H9 (cell line): ENCODE data around the gene FCMR. TPM values are rescaled to one million over a fixed set of nuclear protein-coding genes. Genes with fewer than 3 reads are reported as not detected.

Source experiments
- DNase-seq: peaks from one replicate; pipeline ENCODE4 v3.0.0-alpha.2; 2017
- H2AFZ ChIP-seq: one replicate; pipeline ENCODE4 v1.6.1; 2013; ENCODE audit warnings: mild to moderate bottlenecking, low read length, control low read depth, moderate library complexity
- H2AK5ac ChIP-seq: 2 replicates; pipeline ENCODE4 v1.6.1; 2013; ENCODE audit warnings: low read length, control low read depth, mixed read lengths; ENCODE audit not compliant: insufficient read length
- H2BK120ac ChIP-seq: one replicate; pipeline ENCODE4 v1.6.1; 2013; ENCODE audit warnings: low read depth, mild to moderate bottlenecking, low read length, control low read depth, inconsistent platforms; ENCODE audit not compliant: poor library complexity, severe bottlenecking
- H2BK12ac ChIP-seq: 2 replicates; pipeline ENCODE4 v1.6.1; 2013; ENCODE audit warnings: low read length, control low read depth, mixed read lengths, low read depth; ENCODE audit not compliant: insufficient read length
- H2BK15ac ChIP-seq: 2 replicates; pipeline ENCODE4 v1.6.1; 2013; ENCODE audit warnings: low read depth, low read length, control low read depth
- H2BK20ac ChIP-seq: one replicate; pipeline ENCODE4 v1.6.1; 2013; ENCODE audit warnings: low read depth, mild to moderate bottlenecking, low read length, control low read depth, inconsistent platforms; ENCODE audit not compliant: poor library complexity, severe bottlenecking
- H2BK5ac ChIP-seq: 2 replicates; pipeline ENCODE4 v1.6.1; 2013; ENCODE audit warnings: low read length, control low read depth, mixed read lengths; ENCODE audit not compliant: insufficient read length
- H3K14ac ChIP-seq: 2 replicates; pipeline ENCODE4 v1.6.1; 2013; ENCODE audit warnings: low read length, control low read depth; ENCODE audit not compliant: insufficient read depth
- H3K18ac ChIP-seq: 2 replicates; pipeline ENCODE4 v1.6.1; 2013; ENCODE audit warnings: low read depth, mild to moderate bottlenecking, mixed read lengths, low read length, control low read depth; ENCODE audit not compliant: insufficient read length
- H3K23ac ChIP-seq: 2 replicates; pipeline ENCODE4 v1.6.1; 2013; ENCODE audit warnings: low read length, control low read depth, mixed read lengths, low read depth; ENCODE audit not compliant: insufficient read length
- H3K23me2 ChIP-seq: 2 replicates; pipeline ENCODE4 v1.6.1; 2013; ENCODE audit warnings: low read depth, mild to moderate bottlenecking, mixed read lengths, low read length, control low read depth; ENCODE audit not compliant: insufficient read length, poor library complexity, severe bottlenecking
- H3K27ac ChIP-seq: 2 replicates; pipeline ENCODE4 v1.5.1; 2013; ENCODE audit warnings: low read length, control low read depth, mixed read lengths, low read depth; ENCODE audit not compliant: insufficient read length
- H3K27me3 ChIP-seq: 2 replicates; pipeline ENCODE4 v1.6.1; 2013; ENCODE audit warnings: low read length, control low read depth, inconsistent platforms; ENCODE audit not compliant: insufficient read depth
- H3K4ac ChIP-seq: 2 replicates; pipeline ENCODE4 v1.6.1; 2013; ENCODE audit warnings: low read depth, mild to moderate bottlenecking, control low read depth, inconsistent platforms, low read length, moderate library complexity
- H3K4me1 ChIP-seq: 2 replicates; pipeline ENCODE4 v1.6.1; 2013; ENCODE audit warnings: low read length, control low read depth, inconsistent platforms; ENCODE audit not compliant: insufficient read depth
- H3K4me2 ChIP-seq: 2 replicates; pipeline ENCODE4 v1.6.1; 2013; ENCODE audit warnings: low read length, control low read depth, mixed read lengths; ENCODE audit not compliant: insufficient read length, insufficient read depth
- H3K56ac ChIP-seq: 2 replicates; pipeline ENCODE4 v1.6.1; 2013; ENCODE audit warnings: low read depth, mild to moderate bottlenecking, mixed read lengths, low read length, control low read depth; ENCODE audit not compliant: insufficient read length
- H3K79me1 ChIP-seq: 2 replicates; pipeline ENCODE4 v1.6.1; 2013; ENCODE audit warnings: low read depth, mild to moderate bottlenecking, moderate library complexity, low read length, control low read depth, inconsistent platforms; ENCODE audit not compliant: insufficient read depth, poor library complexity, severe bottlenecking
- H3K79me2 ChIP-seq: 2 replicates; pipeline ENCODE4 v1.6.1; 2013; ENCODE audit warnings: low read length, control low read depth, inconsistent platforms; ENCODE audit not compliant: insufficient read depth
- H3K9ac ChIP-seq: 2 replicates; pipeline ENCODE4 v1.6.1; 2013; ENCODE audit warnings: low read length, control low read depth, mixed read lengths; ENCODE audit not compliant: insufficient read length; ENCODE audit errors: extremely low read depth
- H3K9me3 ChIP-seq: one replicate; pipeline ENCODE4 v1.6.1; 2013; ENCODE audit warnings: low read depth, low read length, inconsistent platforms; ENCODE audit not compliant: control insufficient read depth
- H3T11ph ChIP-seq: one replicate; pipeline ENCODE4 v1.6.1; 2013; ENCODE audit warnings: mild to moderate bottlenecking, low read length, control low read depth, inconsistent platforms
- H4K20me1 ChIP-seq: one replicate; pipeline ENCODE4 v1.6.1; 2013; ENCODE audit not compliant: control insufficient read depth, insufficient read length, insufficient read depth
- H4K5ac ChIP-seq: 2 replicates; pipeline ENCODE4 v1.6.1; 2013; ENCODE audit warnings: low read depth, mild to moderate bottlenecking, mixed read lengths, low read length, control low read depth; ENCODE audit not compliant: insufficient read length
- H4K8ac ChIP-seq: replicated peaks from 2 replicates; pipeline ENCODE4 v1.6.1; 2013; ENCODE audit warnings: low read length, control low read depth, mixed read lengths, low read depth; ENCODE audit not compliant: insufficient read length
- H4K91ac ChIP-seq: 2 replicates; pipeline ENCODE4 v1.6.1; 2013; ENCODE audit warnings: low read depth, mild to moderate bottlenecking, moderate library complexity, mixed read lengths, low read length, control low read depth; ENCODE audit not compliant: insufficient read length
- H3K27ac Mint-ChIP-seq, 3 experiments: 2 replicates in 2 of 3; 3 replicates in 1 of 3; pipeline ENCODE4 v1.8.0; 2020 to 2021; ENCODE audit warnings: mixed read lengths in 3 of 3, mild to moderate bottlenecking in 1 of 3, moderate library complexity in 1 of 3
- H3K27me3 Mint-ChIP-seq: 2 replicates; pipeline ENCODE4 v1.8.0; 2021; ENCODE audit warnings: low read depth, mild to moderate bottlenecking, moderate library complexity, mixed read lengths
- H3K36me3 Mint-ChIP-seq, 3 experiments: 2 replicates in 2 of 3; 3 replicates in 1 of 3; pipeline ENCODE4 v1.8.0; 2020 to 2021; ENCODE audit warnings: low read depth in 3 of 3, mixed read lengths in 3 of 3; ENCODE audit not compliant: insufficient read depth in 1 of 3
- H3K4me1 Mint-ChIP-seq, 2 experiments: 2 replicates each; pipeline ENCODE4 v1.8.0; 2020; ENCODE audit warnings: mixed read lengths in 2 of 2
- H3K4me3 Mint-ChIP-seq, 2 experiments: 2 replicates in 1 of 2; 3 replicates in 1 of 2; pipeline ENCODE4 v1.8.0; 2020 to 2021; ENCODE audit warnings: mild to moderate bottlenecking in 2 of 2, mixed read lengths in 2 of 2, moderate library complexity in 1 of 2
- H3K9me3 Mint-ChIP-seq, 2 experiments: 2 replicates in 1 of 2; 3 replicates in 1 of 2; pipeline ENCODE4 v1.8.0; 2020; ENCODE audit warnings: mild to moderate bottlenecking in 2 of 2, mixed read lengths in 2 of 2, moderate library complexity in 1 of 2
- CTCF ChIP-seq: fragments of 200-600 bp; sonication (generic); conservative IDR thresholded peaks from 3 replicates; pipeline ENCODE4 v1.8.0; 2021; ENCODE audit warnings: antibody characterized with exemption, mild to moderate bottlenecking
- WGBS: extraction: QIAGEN DNeasy Blood & Tissue Kit; methylation state at CpG from one replicate; pipeline ENCODE4 v1.1.7; 2013; ENCODE audit warnings: missing lambda C conversion rate, low lambda C conversion rate, mixed read lengths; ENCODE audit not compliant: insufficient read length; ENCODE audit errors: extremely low coverage; 5-methylcytosine and 5-hydroxymethylcytosine counted together
- total RNA-seq: library from RNA; stranded (reverse); gene quantifications from 2 replicates; pipeline ENCODE4 v1.2.1, GENCODE V29; 2021

Gene FCMR
- total RNA-seq, 1 experiment from 2014 or later = not detected

GRCh38 chr1:206891412-206891811 lies 30.3 kb downstream of the FCMR start:
- H2BK5ac ChIP-seq = no peak overlapping the region
- no peak overlapping the region for H4K8ac ChIP-seq
- Mint-ChIP-seq H3K4me1 (peaks cover 22 to 26% of the 10 kb centered on the region in 2 experiments), H3K27ac (no peak overlapping the region), H3K4me3 (no peak overlapping the region), H3K9me3 (no peaks in the 10 kb centered on the region), H3K36me3 (no peaks in the 10 kb centered on the region), H3K27me3 (peaks cover 3% of the 10 kb centered on the region; the same call in 1 of the 2 replicates)
- no peak overlapping the region for H3K4me2 ChIP-seq
- H2BK20ac ChIP-seq = peak overlapping the region; percentile 49
- no peak overlapping the region for H3K56ac ChIP-seq
- no peak overlapping the region for H2BK15ac ChIP-seq
- H3K23ac ChIP-seq = no peak overlapping the region
- H3K9ac ChIP-seq = no peak overlapping the region
- no CpG with 5 or more reads among the region's 1 CpG for WGBS
- H2AK5ac ChIP-seq = no peak overlapping the region
- no peak overlapping the region for H3K18ac ChIP-seq
- H3K27me3 ChIP-seq = no peaks in the 10 kb centered on the region
- H4K20me1 ChIP-seq = no peaks in the 10 kb centered on the region
- H3K14ac ChIP-seq = no peak overlapping the region
- H2BK12ac ChIP-seq = no peak overlapping the region
- no peak overlapping the region for H3T11ph ChIP-seq
- H4K91ac ChIP-seq = no peak overlapping the region
- no peaks in the 10 kb centered on the region for H3K9me3 ChIP-seq
- no peak for TF ChIP-seq CTCF
- no peaks in the 10 kb centered on the region for H3K79me1 ChIP-seq
- no peak overlapping the region for H3K4ac ChIP-seq
- no peak for DNase-seq
- no peak overlapping the region for H4K5ac ChIP-seq
- no peak overlapping the region for H3K27ac ChIP-seq
- no peak overlapping the region for H2AFZ ChIP-seq
- peaks cover 6% of the 10 kb centered on the region for H3K4me1 ChIP-seq
- H3K79me2 ChIP-seq = no peaks in the 10 kb centered on the region
- no peaks in the 10 kb centered on the region for H3K23me2 ChIP-seq
- H2BK120ac ChIP-seq = no peak overlapping the region
